PC-3 (cell line): ENCODE data around the gene PDHB.

ENCODE experiments used
- CTCF ChIP-seq: fragments of 300-600 bp; sonication (generic); conservative IDR thresholded peaks from 2 replicates; pipeline ENCODE4 v1.5.1; 2017; ENCODE audit warnings: antibody characterized with exemption, low read depth, mild to moderate bottlenecking, low read length
- EZH2 ChIP-seq: fragments of 300-600 bp; sonication (generic); IDR thresholded peaks from one replicate; pipeline ENCODE4 v1.6.1; 2017; ENCODE audit warnings: antibody characterized with exemption, mild to moderate bottlenecking, low read length; ENCODE audit not compliant: unreplicated experiment
- EZH2phosphoT487 ChIP-seq: fragments of 300-600 bp; sonication (generic); IDR thresholded peaks from 2 replicates; pipeline ENCODE4 v1.6.1; 2018; ENCODE audit warnings: mild to moderate bottlenecking, antibody characterized with exemption, low read length, borderline replicate concordance

DNA sequence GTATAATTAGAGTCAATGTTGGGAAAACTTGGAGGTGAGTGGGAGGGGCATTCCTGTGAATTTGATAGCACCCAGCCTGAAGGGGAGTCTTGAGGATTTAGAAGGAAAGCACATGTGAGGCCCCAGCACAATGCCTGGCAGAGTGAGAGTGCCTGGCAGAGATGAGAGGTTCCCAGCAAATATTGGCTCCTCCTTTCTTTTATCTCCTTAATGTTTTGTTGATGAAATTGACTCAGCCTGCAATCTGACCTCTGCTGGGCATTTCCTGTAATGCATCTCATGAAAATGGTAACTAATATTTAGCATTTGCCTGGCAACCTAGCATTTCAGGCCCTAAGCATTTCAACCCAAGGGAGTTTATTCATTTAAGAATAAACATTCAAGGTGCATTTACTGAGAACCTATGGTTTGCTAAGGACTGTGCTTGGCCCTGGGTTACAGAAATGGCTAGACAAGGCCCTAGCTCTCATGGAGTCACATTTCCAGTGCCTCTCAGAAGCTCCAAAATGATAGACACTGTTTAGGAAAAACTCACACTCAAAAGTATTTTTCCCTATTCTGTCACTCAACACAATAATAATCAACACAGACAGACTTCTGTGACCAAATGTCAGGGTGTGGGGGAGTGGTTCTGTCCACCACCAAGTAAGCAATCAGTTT lies 19.0 kb downstream of the PDHB start:
- TF ChIP-seq CTCF: peak; percentile 85
- TF ChIP-seq EZH2: no peak
- TF ChIP-seq EZH2phosphoT487: no peak
